Measurements from ENCODE around the gene TACC2.

TACC2 gene

DNA sequence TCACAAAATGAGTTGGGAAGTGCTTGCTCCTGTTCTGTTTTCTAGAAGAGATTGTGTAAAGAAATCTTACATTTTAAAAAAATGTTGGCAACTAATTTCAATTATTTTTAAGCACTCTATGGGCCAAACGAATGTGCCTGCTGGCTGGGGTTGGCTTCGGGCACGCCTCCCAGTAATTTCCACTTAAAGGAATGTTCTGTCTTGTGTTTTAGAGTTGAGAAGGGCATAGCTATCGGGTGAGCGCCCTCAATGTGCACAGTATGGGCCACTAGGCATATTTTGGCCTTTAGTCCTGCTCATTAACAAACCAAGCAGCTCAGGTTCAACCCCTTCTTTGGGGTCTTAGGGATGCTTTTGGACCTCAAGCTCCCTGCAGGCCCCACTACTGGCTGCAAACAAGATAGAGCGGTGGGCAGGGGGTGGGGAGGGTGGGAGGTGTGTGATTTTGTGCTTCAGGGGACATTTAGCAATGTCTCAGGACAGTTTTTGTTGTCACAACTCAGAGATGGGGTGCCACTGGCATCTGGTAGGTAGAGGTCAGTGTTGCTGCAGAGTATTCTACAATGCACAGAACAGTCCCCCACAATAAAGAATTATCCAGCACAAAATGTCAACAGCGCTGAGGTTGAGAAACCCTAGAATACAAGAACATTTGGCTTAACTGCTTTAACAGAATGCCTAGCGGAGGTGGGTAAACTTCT is 40.7 kb downstream of the TACC2 start:
- no peak for DNase-seq

DNA sequence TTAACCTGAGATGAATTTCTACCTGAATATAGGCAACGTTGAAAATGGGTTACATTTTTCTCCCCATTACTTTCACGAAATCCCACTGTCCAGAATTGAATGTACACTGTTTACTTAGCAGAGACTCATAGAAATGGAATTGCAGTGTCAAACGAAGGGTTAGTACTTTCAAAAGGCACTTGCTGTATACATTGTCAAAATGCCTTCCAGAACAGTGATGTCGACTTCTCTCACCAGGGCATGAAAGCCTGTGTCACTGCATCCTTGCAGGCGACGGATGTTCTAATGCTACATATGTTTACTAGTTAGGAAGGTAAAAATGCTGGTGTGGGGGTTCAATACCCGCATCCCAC is 41.2 kb downstream of the TACC2 start:
- no peak for DNase-seq

- no peak for DNase-seq
These were observed 44.4 kb downstream of the TACC2 start for GRCh38 chr10:122033224-122033926.

GRCh38 chr10:122034149-122034756 is 45.3 kb downstream of the TACC2 start:
- no peak for DNase-seq

- no peak for DNase-seq
These were observed 51.8 kb downstream of the TACC2 start for GRCh38 chr10:122040786-122041185.

DNA sequence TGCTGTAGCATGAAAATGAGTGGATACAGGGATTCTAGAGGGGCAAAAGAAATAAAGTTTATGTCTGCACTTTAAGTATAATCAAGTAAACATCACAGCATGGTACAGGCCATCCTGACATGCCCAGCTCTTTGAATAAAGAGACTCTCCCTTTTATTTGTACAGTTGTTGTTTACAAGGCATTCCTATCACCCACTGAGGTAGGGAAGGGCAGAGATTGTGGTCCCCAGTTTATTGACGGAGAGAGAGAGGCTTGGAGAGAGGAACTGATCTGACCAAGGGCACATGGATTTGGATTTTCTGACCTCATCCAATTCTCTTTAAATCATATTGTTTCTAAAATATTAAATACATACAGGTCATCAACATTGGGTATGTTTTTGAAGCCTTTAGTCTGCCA is 53.9 kb downstream of the TACC2 start:
- DNase-seq: no peak

DNA sequence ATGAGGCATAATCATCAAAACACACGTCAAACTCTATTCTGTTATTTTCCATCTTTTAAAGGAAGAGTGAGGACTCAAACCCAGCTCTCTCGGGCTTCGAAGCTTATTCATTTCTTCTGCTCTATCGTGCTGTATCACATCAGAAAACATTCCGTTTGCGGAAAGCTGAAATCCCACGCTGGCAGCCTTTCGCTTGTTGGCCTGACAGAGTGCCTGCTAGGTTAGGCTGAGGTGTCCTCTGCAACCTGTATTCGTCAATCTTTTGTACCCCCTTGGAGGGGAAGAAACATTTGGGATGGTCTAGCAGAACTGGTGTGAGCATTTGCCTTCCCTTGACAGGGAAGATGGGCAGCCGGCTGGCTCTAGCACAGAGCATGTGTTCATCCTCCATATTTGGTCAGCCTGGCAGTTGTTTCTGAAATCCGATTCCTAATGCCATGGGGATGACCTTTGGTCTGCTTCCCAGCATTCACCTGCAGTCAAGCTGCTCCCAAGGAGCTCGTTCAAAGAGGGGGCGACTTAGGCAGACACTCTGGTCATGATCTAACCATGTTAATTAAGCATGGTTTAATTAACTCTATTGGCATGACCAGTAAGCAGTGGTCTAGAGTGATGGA is 55.2 kb downstream of the TACC2 start:
- DNase-seq: peak; percentile 70

- DNase-seq: peak; percentile 35
These were observed 55.8 kb downstream of the TACC2 start for GRCh38 chr10:122044713-122045112.

GRCh38 chr10:122045212-122045611 is 56.2 kb downstream of the TACC2 start:
- DNase-seq: no peak

GRCh38 chr10:122047560-122047959 is 58.6 kb downstream of the TACC2 start:
- no peak for DNase-seq

DNA sequence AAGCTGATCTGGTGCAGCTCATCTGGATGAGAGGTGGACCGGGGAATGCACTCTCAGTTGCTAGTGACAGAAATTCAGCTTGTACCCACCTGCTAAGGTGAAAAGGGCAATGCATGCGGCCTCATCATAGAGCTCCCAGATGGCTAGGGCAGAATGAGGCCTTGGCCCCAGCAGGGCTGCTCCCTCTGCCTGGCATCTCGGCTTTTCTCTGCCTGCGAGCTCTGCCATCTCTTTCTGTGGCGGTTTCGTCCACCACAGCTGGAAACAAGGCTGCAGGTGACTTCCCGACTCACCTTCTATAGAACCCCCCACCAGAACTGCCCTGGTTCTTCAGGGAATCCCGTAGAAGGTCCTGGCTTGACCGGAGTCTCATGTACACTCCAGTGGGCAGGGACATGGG is 60.1 kb downstream of the TACC2 start:
- DNase-seq: no peak

- no peak for DNase-seq
These were observed 61.3 kb downstream of the TACC2 start for GRCh38 chr10:122050311-122050710.

DNA sequence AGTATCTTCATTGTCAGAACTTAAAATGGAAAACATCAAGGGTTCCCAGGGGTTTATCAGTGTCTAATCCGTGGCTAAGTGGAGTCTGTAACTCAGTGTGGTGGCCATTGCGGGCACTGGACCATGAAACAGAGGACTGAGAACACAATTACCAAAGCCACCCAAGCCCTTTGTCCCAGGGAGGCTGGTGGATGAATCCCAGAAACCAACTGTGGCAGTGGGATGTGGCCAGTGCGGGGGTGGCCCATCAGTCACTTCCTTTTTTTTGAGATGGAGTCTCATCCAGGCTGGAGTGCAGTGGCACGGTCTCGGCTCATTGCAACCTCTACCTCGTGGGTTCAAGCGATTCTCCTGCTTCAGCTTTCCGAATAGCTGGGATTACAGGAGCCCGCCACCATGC is 61.8 kb downstream of the TACC2 start:
- no peak for DNase-seq

GRCh38 chr10:122051609-122052385 is 62.8 kb downstream of the TACC2 start:
- no peak for DNase-seq

GRCh38 chr10:122052701-122053100 is 63.7 kb downstream of the TACC2 start:
- no peak for DNase-seq

DNA sequence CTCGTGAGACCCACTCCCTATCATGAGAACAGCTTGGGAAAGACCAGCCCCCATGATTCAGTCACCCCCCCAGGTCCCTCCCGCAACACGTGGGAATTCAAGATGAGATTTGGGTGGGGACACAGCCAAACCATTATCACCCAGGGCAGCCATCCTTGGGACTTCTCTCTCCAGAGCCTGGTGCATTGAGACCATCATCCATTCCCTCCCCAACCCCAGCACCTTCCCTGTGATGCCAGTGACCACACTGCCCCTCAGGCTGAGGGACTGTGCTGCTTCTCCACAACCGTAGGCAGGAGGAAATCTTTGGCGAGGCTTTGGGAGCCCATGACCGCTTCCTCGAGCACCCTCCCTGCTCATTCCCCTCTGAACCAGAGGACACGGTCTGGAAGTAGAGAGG is 64.4 kb downstream of the TACC2 start:
- no peak for DNase-seq

GRCh38 chr10:122054048-122055025 is 65.4 kb downstream of the TACC2 start:
- DNase-seq: no peak

- no peak for DNase-seq
These were observed 66.3 kb downstream of the TACC2 start for GRCh38 chr10:122055252-122055651.

DNA sequence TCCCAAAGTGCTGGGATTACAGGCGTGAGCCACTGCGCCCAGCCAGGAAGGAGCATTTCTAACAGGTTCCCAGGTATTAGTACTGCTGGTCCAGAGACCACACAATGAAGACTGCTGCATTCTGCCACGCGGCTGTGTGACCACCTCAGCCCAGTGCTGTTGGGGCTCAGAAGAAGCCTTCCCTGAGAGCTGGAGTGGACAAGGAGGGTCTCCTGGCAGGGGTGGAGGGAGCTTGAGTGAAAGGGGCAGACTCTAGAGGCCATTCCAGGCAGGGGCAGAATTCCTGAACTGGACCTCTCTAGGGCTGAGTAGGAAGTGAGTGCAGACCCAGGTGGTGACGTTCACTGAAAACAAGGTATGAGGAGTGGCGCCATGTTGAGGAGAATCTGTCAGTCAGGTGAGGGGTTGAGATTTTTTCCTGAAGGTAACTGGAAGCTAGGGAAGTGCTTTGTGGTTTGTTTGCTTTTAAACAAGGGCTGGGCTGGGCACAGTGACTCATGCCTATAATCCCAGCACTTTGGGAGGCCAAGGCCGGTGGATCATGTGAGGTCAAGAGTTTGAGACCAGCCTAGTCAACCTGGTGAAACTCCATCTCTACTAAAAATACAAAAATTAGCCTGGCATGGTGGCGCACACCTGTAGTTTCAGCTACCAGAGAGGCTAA is 67.6 kb downstream of the TACC2 start:
- DNase-seq: no peak

GRCh38 chr10:122057841-122058413 is 69.0 kb downstream of the TACC2 start:
- DNase-seq: no peak

DNA sequence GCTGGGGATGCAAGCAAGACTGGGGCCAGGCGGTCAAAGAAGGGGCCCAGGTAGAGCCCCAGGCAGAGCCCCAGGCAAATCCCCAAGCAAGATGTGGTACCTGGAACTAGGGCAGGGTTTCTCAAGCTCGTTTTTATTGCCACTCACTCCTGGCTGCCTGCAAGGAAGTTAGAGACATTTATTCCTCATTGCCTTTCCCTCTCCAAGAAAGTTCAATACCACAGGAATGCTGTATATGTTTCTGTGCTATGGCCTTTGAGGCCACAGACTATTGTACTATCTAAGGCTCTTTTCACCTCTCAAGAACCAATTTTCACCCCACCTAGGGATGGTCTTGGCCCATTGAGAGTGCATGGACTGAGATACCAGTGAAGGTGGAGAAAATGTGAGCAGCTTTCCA is 71.3 kb downstream of the TACC2 start:
- DNase-seq: no peak
